ENCODE measurements around the gene SUN5. TPM values are rescaled to one million over a fixed set of nuclear protein-coding genes. Genes with fewer than 3 reads are reported as not detected.

SUN5 gene
- total RNA-seq, 1 donor from 2014 or later = not detected

DNA sequence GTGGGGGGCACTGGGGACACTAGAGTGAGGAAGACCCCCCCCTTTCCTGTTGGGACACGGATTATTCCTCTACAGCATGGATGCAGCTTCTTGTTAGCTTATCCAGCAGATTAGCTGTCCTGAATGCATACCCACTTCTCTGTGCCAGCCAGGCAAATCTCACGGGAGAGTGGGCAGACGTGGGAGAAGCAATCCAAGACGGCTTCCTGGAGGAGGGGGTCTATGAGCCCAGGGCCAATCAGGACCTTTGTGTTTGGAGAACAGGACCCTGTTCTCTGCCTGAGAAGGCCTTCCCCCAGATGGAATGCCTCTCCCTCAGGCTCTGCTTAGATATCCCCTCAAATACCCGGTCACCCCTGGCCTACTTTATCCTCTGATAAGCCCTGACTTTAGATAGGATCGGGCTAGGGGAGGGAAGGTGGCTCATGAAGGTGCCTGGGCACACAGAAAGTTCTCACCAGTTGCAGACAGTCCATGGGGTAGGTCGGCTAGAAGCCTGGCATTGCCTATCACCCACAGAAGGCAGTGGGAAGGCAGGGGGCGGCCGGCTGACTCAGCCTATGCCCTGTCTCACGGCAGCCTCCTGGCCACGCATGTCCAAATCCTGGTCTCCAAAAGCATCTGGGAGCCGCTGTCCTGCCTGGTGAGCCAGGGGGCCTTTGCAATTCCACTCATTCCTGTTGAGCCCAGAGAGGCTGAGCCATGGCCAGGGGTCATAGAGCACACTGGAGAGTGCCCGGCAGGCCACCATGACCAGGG lies 34.7 kb downstream of the SUN5 start:
- Mint-ChIP-seq H3K4me1 (ENCODE audit: low read depth) (peaks cover 2% of the 10 kb centered on the region), H3K36me3 (ENCODE audit: insufficient read depth) (no peaks in the 10 kb centered on the region), H3K27me3 (peaks cover 3% of the 10 kb centered on the region), H3K9me3 (ENCODE audit: low read depth) (no peaks in the 10 kb centered on the region), H3K27ac (no peak overlapping the region), H3K4me3 (ENCODE audit: low read depth) (no peak overlapping the region)
- TF ChIP-seq, protein P1, sequence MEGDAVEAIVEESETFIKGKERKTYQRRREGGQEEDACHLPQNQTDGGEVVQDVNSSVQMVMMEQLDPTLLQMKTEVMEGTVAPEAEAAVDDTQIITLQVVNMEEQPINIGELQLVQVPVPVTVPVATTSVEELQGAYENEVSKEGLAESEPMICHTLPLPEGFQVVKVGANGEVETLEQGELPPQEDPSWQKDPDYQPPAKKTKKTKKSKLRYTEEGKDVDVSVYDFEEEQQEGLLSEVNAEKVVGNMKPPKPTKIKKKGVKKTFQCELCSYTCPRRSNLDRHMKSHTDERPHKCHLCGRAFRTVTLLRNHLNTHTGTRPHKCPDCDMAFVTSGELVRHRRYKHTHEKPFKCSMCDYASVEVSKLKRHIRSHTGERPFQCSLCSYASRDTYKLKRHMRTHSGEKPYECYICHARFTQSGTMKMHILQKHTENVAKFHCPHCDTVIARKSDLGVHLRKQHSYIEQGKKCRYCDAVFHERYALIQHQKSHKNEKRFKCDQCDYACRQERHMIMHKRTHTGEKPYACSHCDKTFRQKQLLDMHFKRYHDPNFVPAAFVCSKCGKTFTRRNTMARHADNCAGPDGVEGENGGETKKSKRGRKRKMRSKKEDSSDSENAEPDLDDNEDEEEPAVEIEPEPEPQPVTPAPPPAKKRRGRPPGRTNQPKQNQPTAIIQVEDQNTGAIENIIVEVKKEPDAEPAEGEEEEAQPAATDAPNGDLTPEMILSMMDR (IDR thresholded peaks at IDR 0.05; ENCODE audit: unreplicated experiment) = no peak
- DNase-seq (ENCODE audit: low spot score, unreplicated experiment) = no peak

DNA sequence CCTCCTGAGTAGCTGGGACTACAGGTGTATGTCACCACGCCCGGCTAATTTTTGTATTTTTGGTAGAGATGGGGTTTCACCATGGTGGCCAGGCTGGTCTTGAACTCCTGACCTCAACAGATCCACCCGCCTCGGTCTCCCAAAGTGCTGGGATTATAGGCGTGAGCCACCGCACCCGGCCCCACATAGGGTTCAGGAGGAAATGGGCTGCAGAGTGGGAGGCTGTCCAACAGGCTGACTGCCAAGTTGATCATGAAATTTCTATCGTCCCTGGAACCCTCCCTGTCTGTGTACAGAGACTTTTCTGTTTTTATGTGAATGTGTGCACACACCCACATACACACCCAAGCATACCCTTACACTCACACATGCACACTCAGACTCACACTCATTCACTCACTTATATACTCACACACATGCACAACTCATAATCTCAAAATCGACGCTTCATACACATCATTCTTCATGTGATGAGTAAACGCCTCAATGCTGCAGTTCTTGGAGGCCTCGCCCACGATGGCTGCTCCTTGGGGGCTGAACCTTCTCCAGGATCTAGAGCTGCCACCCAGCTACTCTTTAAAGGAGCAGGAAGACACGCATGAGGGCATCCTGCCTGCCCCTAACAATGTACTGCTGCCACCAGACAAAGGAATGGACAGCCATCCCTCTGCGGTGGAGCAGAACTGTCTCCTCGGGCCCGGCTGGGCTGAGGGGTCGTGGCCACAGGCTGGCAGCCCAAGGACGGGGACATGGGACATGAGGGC lies 35.6 kb downstream of the SUN5 start:
- Mint-ChIP-seq H3K27me3 (peaks cover 3% of the 10 kb centered on the region), H3K27ac (no peak overlapping the region), H3K4me1 (ENCODE audit: low read depth) (no peaks in the 10 kb centered on the region), H3K4me3 (ENCODE audit: low read depth) (no peak overlapping the region), H3K9me3 (ENCODE audit: low read depth) (no peaks in the 10 kb centered on the region), H3K36me3 (ENCODE audit: insufficient read depth) (no peaks in the 10 kb centered on the region)
- TF ChIP-seq, protein P1 (IDR thresholded peaks at IDR 0.05; ENCODE audit: unreplicated experiment) = no peak
- no peak for DNase-seq (ENCODE audit: low spot score, unreplicated experiment)

DNA sequence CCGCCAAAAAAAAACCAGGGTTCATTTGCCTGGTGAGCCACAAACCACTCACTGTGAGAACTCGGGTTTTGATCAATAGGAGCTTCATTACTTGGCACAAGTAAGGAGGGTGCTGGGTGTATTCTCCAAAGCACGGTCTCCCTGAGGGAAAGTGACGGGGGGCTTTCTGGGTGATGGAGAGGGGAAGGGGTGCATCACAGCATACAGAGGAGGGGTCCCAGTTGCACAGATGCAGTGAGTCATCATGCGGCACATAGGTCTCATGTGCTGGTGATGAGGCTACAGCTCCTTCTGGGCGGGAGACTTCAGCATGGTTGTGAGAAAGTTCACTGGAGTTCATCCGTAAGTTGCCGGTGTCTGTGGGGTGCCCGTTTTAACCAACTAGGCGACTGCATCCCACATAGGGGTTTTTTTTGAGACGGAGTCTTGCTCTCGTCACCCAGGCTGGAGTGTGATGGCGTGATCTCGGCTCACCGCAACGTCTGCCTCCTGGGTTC lies 36.2 kb downstream of the SUN5 start:
- TF ChIP-seq, protein P1 (IDR thresholded peaks at IDR 0.05; ENCODE audit: unreplicated experiment) = no peak
- no peak overlapping the region for H3K4me3 Mint-ChIP-seq (ENCODE audit: low read depth)
- no peaks in the 10 kb centered on the region for H3K36me3 Mint-ChIP-seq (ENCODE audit: insufficient read depth)
- H3K9me3 Mint-ChIP-seq (ENCODE audit: low read depth) = no peaks in the 10 kb centered on the region
- no peaks in the 10 kb centered on the region for H3K4me1 Mint-ChIP-seq (ENCODE audit: low read depth)
- no peak overlapping the region for H3K27ac Mint-ChIP-seq
- no peak for DNase-seq (ENCODE audit: low spot score, unreplicated experiment)
- peaks cover 3% of the 10 kb centered on the region for H3K27me3 Mint-ChIP-seq

DNA sequence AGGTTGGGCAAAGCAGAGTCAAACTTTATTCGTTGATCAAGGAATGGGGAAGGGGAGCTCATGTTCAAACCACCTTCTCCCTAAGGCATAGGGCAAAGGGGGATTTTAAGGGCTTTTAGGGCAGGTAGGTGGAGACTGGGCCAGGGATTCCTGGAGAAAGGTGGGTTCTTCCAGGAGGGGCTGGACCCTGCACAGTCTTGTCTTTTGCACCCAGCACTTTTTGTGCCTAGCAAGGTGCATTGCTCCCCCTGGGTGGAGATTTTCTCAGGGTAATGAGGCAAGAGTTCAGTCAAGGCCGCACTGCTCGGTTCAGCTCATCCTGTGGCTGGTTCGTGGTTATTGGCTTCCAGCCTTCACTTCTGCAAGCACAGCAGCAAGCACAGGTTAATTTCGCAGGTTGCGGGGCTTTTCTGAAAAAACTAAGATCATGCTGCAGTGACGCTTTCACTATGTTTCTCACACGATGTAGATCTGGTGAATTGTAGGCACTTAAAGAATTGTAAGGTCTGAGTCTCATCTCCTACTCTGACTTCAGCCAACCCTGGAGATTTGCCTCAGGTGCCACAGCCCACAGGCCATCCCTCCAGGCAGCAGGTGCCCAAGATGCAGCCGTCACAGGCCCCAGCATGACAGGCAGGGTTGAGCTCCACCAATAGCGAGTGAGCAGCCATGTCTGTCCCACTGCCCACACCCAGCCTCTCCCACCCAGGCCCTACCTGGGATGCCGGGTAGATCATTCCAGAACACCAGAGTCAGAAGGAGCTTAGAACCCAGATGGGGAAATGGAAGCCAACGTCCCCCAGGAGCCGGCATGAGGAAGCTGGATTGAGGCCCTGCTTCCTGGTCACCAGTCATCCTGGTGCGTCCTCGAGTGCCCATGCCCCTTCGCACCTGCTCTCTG lies 37.1 kb downstream of the SUN5 start:
- DNase-seq (ENCODE audit: low spot score, unreplicated experiment) = no peak
- Mint-ChIP-seq H3K27ac (no peak overlapping the region), H3K36me3 (ENCODE audit: insufficient read depth) (no peaks in the 10 kb centered on the region), H3K4me1 (ENCODE audit: low read depth) (peaks cover 4% of the 10 kb centered on the region), H3K9me3 (ENCODE audit: low read depth) (no peaks in the 10 kb centered on the region), H3K4me3 (ENCODE audit: low read depth) (no peak overlapping the region), H3K27me3 (peaks cover 3% of the 10 kb centered on the region)
- TF ChIP-seq, protein P1 (IDR thresholded peaks at IDR 0.05; ENCODE audit: unreplicated experiment) = no peak

DNA sequence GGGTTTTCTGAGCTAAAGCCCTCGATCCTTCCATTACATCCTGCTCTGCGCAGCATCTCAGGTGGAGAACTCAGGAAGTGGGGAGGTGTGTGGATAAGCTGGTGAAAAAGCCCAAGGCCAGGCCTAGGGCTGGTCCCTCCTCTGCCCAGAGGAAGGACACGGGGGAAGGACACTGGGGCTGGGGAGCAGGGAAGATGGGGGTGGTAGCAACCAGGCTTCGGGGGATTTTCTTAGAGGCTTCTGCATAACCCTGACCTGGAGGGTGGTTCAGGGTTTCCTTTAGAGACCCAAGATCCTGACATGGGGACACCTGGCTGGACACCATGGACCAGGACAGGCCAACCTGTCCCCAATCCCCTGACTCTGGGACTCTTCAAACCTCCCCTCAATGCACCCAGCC lies 37.9 kb downstream of the SUN5 start:
- Mint-ChIP-seq H3K27ac (no peak overlapping the region), H3K27me3 (peaks cover 3% of the 10 kb centered on the region), H3K4me1 (ENCODE audit: low read depth) (peaks cover 4% of the 10 kb centered on the region), H3K36me3 (ENCODE audit: insufficient read depth) (no peaks in the 10 kb centered on the region), H3K4me3 (ENCODE audit: low read depth) (no peak overlapping the region), H3K9me3 (ENCODE audit: low read depth) (no peaks in the 10 kb centered on the region)
- TF ChIP-seq, protein P1 (IDR thresholded peaks at IDR 0.05; ENCODE audit: unreplicated experiment) = no peak
- no peak for DNase-seq (ENCODE audit: low spot score, unreplicated experiment)
